Dermis microvascular lymphatic vessel endothelial cell (primary cell): Measurements from ENCODE around the gene TCL1A. TPM values are rescaled to one million over a fixed set of nuclear protein-coding genes. Genes with fewer than 3 reads are reported as not detected.

Source experiments
- DNase-seq, 2 donors: peaks; one replicate each; pipeline versions ENCODE4 v3.0.0 to v3.0.0-alpha.2; 2010; ENCODE audit warnings: low read depth in 2 of 2
- total RNA-seq: library from RNA; depleted of rRNA; stranded (reverse); fragments of >200 nt; gene quantifications from 2 replicates; pipeline ENCODE4 v1.2.1, GENCODE V29; 2014

Gene TCL1A
- total RNA-seq, 1 donor from 2014 or later, result not detected

DNA sequence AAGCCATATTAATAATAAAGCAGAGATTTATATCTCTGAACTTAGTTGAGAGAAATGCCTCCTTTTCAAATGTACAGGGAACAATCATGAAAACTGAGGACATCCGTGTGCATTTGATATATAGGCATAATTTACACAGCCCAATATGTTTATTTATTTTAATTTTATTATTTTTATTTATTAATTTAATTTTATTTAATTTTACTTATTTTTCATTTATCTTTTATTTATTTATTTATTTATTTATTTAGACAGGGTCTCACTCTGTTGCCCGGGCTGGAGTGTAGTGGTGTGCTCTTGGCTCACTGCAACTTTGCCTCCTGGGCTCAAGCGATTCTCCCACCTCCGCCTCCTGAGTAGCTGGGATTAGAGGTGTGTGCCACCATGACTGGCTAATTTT is 8.4 kb downstream of the TCL1A start:
- no peak for DNase-seq

DNA sequence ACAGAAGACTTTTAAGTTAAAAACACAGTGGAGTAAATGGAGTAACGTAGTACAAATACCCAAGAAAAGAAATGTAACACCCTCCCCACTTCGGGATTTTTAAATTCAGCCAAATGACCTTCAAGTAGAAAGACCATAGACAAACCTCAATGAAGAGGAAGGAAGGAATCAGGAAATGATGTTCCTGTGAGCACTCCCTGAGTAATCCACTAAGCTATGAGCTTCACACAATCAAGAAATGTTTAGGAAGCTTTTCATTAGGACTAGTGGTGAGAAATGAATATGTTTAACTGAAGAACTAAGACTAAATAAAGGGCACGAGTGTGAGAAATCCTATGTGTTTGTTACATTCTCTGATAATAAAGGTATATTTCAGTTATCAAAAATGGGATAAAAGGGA is 10.1 kb downstream of the TCL1A start:
- no peak for DNase-seq

DNA sequence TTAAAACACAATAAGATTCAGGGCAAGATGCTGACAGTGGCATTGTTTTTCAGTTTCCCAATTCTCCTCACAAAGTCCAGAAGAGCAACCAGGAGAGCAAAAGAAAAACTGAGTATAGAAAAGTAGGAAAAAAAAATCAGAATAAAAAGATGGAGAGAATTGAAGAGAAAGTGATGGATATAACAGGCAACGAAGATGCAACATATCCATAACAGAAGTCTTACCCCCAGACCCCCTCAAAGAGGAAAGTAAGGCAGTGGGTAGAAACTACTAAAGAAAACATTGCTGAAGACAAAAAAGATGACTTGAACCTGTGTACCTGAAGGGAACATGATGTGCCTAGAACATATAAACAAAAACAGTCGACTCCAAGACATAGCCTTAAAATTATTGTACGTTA is 10.6 kb downstream of the TCL1A start:
- no peak for DNase-seq

DNA sequence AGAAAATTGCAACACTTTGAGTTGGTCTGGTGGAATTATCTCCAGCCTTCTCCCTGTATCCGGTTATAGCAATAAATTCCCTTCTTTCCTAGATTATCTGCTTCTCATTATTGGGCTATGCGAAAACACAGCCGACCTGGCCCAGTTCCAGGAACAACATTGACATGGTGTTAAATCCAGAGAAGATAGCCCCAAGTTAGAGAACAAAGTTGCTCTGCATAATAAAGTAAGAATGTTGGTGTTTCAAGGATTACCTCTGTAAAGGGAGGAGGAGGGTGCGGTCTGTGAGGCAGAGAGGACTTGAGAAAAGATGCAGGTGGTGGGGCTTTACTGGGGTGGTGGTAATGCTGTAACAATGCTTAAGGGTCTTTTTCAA is 12.1 kb downstream of the TCL1A start:
- DNase-seq, result peak; percentile 37 to 49

DNA sequence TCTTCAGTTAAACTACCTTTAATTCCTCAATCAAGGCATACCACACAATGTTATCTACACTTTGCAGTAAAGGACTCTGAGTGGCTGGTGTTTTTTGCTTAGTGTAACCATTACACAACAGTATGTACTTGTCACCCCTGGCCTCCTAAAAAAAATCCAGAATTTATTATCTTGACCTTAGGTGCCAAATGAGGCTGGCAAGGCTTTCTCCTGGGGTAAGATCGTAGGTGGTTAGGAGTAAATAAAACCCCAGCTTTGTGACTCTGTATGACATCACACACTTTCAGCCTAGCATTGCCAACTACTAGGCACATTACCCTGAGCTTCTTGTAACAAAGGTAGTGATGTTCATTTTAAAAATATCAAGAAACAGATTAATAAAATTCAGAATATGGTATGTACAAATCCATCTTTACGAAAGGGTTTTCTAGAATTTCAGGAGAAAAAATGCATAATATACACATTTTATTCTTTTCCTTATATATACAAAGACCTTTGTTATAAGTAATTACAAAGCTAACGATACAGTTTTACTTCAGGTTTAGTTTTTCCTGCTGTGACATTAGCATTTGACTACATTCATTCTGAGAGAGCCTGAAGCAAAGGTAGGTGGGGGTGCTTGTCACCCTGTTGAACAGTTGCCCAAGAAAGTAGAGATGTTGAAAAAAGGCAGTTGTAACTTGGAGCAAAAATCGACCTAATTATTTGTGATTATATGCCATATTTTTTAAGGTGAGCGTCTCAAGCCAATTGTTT is 13.5 kb downstream of the TCL1A start:
- DNase-seq, result no peak

DNA sequence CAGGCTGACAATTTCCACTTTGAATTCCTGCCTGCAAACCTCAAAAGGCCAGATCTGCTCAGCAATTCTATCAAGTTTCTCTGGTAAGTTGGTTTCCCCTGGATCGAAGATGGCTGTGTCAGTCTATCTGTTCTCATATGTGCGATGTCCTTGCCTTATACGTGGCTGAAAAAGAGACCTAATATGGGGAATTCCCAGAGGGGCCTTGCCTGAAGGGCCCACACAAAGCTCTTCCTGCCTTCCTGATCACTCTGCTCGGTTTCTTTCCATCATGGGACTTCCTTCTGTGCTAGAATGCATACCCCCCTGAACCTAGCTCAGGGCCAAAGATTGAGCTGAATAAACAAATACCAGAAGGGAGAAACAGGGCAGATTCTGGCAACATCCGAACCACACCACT is 14.5 kb downstream of the TCL1A start:
- peak; percentile 32 to 35 for DNase-seq

DNA sequence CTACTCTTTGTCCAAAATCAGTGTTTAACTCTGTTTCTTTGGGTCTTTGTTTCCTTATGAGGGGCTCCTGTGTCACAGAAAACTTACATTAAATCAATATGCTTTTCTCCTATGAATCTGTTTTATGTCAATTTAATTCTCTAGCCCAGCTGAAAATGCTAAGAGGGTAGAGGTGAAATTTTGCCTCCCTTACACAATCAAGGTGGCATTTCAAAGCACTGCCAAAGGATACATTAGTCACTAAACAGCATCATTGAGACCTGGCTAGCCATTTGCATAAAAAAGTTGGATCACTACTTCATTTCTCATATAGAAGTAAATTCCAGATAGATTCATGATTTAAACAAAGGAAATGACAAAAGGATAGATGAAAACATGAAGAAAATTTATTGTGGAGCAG is 15.6 kb downstream of the TCL1A start:
- DNase-seq, result no peak

DNA sequence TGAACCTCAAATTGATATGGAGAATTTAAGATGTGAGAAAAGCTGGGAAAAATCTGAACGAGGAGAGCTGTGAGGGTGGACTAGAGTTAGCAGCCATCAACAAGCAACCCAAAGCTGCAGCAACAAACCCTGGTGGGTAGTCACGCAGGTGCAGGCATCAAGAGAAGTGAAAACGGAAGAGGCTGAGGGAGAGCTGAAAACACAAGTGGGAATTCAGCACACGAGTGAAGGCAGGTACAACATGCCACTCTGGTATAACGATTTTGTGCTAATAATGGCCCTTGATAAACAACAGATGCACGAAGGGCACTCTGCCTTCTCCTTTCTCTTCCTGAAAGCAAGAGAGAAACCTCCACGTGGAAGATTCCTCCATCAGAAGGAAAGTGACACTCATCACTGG is 16.2 kb downstream of the TCL1A start:
- no peak for DNase-seq

DNA sequence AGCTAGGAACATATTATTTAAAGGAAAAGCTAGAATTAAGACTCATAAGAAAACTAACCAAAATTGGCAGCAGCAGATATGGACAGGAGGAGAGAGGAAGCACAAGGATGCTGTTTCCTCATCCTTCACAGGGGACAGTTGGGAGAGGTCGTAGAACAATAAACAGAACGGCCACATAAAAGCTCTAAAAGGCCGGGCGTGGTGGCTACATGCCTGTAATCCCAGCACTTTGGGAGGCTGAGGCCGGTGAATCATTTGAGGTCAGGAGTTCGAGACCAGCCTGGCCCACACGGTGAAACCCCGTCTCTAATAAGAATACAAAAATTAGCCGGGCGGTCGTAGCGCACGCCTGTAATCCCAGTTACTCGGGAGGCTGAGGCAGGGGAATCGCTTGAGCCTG is 17.2 kb downstream of the TCL1A start:
- DNase-seq, result peak; percentile 27 to 55

DNA sequence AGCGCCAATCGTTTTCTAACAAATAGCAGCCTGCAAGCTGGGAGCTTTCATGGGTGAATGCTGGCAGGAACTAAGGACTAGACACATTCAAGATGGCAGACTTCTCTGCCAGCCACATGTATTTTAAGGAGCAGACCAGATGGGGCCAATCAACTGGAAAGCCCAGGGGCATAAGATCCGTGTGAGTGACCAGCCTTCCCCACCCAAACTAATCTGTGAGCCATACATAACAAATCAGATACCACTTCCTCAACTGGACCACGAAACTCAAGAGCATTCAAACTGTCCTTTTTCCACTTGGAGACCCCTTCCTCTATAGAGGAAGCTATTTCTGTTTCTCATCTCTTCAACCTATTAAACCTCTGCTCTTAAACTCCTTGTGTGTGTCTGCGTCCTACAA is 18.0 kb downstream of the TCL1A start:
- no peak for DNase-seq

DNA sequence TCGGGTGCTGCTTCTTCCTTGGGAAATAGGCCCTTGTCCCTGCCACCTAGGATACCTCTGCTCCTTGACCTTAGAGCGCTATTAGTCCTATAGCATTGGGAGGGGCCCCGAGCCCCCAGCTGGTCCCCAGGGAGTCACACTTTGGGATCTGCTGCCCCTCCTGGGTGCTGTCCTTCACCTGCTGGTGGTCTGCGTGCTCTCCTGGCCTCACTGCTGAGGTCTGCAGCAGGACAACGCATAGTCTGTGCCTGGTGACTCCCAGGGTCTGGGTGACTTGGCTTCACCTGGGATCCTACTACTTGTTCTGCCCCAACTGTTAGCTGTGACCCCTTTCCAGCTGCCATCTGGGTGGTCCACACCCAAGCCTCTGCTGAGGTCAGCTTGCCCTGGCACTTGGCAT is 18.9 kb downstream of the TCL1A start:
- DNase-seq, result no peak

DNA sequence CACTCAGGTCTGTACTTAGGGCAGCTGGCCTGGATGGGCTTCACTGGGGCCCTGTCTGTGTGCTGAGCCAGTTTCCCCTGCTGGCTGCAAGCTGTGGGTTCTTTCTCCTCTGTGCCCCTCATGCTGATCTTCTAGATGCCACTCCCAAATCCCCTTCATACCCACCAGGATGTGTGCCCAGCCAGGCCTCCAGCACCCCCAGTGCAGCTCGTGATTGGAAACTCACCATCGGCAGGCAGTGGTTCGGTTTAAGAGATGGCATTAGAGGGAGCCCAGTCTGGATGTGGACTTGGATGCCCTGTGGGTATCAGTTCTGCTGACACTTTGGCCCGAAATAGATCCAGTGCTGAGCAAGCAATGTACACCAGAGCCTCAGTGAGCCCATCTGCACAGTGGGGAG is 21.8 kb downstream of the TCL1A start:
- no peak for DNase-seq

DNA sequence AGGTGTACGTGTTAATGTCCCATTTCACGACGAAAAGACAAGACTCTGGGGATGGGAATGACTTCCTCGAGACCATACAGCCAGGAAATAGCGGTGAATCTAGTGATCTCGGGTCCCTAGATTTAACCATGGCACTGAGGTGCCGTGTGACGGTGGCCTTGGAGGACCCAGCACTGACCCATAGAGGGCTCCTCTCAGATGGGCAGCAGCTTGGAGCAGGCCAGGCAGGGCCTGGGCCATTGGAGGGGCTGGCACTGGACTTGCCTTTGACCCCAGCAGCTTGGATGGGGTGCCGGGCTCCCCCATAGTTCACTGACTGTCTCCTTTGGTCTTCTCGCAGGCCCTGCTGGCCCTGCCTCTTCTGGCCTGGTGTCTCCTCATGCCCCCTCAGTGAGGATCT is 22.3 kb downstream of the TCL1A start:
- no peak for DNase-seq

DNA sequence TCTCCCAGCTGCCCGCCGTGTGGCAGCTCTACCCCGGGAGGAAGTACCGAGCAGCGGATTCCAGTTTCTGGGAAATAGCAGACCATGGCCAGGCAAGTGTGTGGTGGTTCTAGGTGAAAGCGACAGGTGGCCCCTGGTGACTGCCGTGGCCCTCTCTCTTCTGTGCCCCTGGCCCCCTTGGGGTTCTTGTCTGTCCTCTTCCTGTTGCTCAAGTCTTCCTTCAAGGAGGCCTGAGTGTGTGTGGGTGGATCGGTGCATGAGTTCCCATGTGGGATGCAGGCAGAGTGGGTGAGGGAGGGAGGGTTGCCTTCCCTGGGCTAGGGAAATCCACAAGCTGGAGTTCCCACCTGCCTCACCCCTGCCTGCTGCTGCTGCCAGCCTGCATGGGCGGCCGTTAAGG is 23.1 kb downstream of the TCL1A start:
- no peak for DNase-seq

DNA sequence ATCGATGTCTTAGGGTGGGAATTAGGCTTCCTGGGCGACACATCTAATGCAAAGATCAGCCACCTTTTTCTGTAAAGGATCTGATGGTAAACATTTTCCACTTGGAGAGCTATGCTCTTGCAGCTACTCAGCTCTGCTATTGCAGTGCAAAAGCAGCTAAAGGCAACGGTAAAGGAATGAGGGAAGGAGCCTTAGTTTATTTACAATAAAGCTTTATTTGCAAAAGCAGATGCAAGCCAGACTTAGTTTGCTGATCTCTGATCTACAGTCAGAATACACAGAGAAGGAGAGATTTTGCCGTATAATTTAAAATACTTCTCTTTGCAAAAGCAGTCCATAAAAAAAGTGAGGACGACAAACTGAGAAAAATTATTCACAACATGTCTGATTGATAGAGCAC is 24.5 kb downstream of the TCL1A start:
- DNase-seq, result no peak

DNA sequence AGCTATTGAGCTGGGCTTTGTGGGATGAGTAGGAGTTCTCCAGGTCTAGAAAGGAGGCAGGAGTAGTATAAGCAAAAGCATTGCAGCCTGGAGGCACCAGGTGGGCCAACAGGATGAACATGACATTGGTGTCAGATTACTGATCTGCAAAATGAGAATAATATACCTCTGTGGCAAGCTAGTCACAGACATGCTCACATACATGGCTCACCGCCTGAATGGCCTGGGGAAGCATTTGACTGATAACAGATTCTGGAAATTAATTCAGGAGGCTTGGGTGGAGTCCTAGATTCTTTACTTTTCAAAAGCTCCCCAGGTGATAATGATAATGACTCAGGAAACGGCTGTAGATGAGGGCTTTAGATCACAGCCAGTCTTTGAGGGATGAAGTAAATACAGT is 27.0 kb downstream of the TCL1A start:
- no peak for DNase-seq

DNA sequence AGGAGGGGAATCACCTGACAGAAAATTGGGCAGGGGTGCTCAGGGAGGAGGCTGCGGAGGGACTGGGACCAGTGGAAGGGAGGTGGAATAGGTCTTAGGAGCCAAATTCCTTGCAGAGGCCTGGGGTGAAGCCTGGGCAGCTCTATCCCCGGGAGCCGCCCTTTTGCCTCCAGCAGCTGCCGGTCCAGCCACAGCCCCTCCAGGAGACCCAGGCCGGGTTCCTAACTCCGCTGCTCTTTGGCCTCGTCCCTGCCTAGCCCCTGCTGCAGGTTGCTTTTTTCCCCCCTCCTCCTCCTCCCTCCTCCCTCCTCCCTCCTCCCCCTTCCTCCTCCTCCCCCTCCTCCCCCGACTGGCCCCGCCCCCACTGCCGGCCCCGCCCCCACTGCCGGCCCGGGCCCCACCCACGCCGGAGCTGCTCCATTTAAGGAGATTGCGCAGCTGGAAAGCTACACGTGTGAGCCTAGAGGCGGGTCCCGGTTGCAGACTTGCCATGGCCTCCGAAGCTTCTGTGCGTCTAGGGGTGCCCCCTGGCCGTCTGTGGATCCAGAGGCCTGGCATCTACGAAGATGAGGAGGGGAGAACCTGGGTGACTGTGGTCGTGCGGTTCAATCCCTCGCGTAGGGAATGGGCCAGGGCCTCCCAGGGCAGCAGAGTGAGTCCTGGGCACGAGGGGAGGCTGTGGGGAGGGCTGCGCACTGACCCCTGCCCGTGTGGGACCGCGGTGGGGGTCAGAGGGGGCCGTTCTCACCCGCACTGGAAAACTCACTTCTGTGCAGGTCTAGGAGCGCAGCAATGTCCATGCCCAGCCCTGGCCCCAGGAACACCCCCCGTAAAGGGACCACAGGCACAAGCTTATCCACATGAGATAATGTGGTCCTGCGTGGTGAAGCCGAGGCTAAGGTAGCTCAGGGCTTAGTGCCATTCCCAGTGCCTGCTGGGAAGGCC is 27.7 kb downstream of the TCL1A start, which contains the start of gene TCL1B:
Gene TCL1B (plus strand): TSS at position 449 of the 945 bp plus-strand sequence. CDS start 42 bp downstream, at position 491.
- DNase-seq, result no peak

DNA sequence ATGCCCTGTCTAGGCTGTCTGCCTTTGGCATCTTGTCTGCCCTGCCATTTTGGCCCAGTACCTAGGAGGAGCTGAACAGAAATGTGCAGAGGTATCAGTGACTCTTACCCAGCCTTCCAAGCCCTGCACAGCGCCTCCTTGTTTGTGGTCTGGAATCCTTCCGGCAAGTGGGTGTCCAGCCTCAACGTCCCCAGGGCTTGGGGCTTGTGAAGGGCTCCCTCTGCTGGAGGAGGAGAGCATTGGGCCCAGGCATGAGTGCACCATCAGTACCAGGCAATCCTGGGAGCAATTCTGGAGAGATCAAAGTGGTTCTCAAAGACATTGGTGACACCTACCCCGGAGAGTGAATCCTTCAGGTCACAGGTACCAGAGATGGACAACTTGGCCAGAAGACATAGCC is 30.1 kb downstream of the TCL1A start:
- DNase-seq, result peak in 1 of 2 donors; percentile 10

DNA sequence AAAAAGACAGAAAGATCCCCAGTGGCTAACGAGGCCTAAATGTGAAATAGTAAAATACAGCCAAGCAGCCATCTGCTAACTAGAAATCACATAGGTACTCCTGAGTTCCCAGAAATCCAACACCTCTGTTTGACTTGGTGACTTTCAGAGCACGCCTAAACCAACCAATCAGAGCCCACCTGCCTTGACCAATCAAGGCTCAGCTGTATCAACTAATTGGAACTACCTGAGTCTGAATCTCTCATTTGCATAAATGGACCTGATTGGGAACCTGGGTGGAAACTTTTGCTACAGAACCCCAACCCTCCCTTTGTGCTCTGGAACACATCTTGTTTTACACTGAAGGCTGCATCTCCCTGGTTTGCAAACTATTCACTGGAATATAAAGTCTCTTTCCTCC is 32.8 kb downstream of the TCL1A start:
- no peak for DNase-seq

DNA sequence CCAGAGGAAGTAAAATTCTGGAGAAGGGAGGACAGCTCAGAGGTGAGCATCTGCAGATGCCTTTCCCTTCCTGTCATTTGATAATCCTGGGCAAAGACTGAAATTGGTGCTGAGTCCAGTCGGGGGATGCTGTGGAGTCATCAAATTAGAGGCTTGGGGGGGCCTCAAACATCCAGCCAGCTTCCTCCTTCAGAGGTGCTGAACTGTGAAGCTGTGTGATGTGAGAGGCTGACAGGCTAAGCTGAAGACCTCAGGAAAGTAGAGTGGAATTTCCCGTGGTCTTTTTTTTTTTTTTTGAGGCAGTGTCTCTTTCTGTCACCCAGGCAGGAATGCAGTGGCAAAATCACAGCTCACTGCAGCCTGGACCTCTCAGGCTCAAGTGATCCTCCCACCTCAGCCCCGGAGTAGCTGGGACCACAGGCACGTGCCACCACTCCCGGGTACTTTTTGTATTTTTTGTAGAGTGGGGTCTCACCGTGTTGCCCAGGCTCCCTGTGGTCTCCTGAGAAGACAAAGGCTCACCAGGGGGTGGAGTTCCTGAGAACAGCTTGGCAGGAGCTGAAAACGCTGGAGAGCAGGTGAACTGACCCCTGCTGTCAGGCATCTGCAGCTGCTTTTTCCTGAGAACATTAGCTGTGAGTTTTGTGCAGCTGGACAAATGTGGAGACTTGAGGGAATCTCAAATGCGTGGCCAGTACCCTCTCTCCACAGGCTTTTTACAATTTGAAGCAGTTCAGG is 33.8 kb downstream of the TCL1A start:
- no peak for DNase-seq

DNA sequence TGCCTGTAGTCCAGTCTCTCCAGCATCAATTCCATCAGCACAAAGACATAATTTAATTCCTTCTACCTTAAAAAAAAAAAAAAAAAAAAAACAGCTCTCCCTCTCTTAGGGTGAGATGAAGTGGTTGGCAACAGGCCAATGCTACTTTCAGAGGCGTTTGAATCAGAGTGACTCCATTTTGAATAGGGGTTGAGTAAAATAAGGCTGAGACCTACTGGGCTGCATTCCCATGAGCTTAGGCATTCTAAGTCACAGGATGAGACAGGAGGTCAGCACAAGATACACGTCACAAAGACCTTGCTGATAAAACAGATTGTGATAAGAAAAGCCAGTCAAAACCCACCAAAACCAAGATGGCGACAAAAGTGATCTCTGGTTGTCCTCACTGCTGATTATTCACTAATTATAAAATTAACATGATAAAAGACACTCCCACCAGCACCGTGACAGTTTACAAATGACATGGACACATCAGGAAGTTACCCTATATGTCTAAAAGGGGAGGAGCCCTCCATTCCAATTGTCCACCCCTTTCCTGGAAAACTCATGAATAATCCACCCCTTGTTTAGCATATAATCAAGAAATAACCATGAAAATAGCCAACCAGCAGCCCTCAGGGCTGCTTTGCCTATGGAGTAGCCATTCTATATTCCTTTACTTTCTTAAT is 34.6 kb downstream of the TCL1A start:
- no peak for DNase-seq
